GM12873 (cell line): ENCODE results near the gene UBAC2.

Experiments
- TF ChIP-seq, protein P1 (sequence below): IDR thresholded peaks from 2 replicates; pipeline ENCODE4 v1.5.1; 2012; ENCODE audit warnings: low read depth, mild to moderate bottlenecking, moderate library complexity, low read length, control low read depth; ENCODE audit not compliant: insufficient read depth; ENCODE audit errors: missing control alignments

UBAC2 gene

GRCh38 chr13:99355267-99356011, 154.8 kb downstream of the UBAC2 start:
- TF ChIP-seq, protein P1, sequence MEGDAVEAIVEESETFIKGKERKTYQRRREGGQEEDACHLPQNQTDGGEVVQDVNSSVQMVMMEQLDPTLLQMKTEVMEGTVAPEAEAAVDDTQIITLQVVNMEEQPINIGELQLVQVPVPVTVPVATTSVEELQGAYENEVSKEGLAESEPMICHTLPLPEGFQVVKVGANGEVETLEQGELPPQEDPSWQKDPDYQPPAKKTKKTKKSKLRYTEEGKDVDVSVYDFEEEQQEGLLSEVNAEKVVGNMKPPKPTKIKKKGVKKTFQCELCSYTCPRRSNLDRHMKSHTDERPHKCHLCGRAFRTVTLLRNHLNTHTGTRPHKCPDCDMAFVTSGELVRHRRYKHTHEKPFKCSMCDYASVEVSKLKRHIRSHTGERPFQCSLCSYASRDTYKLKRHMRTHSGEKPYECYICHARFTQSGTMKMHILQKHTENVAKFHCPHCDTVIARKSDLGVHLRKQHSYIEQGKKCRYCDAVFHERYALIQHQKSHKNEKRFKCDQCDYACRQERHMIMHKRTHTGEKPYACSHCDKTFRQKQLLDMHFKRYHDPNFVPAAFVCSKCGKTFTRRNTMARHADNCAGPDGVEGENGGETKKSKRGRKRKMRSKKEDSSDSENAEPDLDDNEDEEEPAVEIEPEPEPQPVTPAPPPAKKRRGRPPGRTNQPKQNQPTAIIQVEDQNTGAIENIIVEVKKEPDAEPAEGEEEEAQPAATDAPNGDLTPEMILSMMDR: no peak

- TF ChIP-seq, protein P1: no peak
Measured at GRCh38 chr13:99356012-99356261, 155.3 kb downstream of the UBAC2 start.

GRCh38 chr13:99356262-99357091, 155.8 kb downstream of the UBAC2 start:
- TF ChIP-seq, protein P1: no peak

DNA sequence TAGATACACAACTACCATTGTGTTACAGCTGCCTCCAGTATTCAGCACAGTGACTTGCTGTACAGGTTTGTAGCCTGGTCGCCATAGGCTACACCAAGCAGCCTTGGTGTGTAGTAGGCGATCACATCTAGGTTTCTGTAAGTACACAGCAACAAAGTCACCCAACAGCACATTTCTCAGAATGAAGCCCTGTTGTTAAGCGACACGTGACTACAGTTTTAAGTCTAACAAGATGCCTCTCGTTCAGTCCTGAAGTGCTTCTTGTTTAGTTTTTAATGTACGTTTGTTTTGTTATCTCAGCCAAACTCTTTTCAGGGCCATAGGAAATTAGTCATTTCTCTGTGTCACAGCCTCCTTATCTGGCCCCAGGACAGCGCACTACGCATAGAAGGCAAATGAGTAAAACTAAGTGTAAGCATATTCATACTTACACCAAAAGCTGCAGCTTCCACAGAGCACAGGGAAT, 156.5 kb downstream of the UBAC2 start:
- TF ChIP-seq, protein P1: no peak

- TF ChIP-seq, protein P1: no peak
Measured at GRCh38 chr13:99357941-99358340, 157.3 kb downstream of the UBAC2 start.

GRCh38 chr13:99359528-99359927, 158.9 kb downstream of the UBAC2 start:
- TF ChIP-seq, protein P1: peak; percentile 20

DNA sequence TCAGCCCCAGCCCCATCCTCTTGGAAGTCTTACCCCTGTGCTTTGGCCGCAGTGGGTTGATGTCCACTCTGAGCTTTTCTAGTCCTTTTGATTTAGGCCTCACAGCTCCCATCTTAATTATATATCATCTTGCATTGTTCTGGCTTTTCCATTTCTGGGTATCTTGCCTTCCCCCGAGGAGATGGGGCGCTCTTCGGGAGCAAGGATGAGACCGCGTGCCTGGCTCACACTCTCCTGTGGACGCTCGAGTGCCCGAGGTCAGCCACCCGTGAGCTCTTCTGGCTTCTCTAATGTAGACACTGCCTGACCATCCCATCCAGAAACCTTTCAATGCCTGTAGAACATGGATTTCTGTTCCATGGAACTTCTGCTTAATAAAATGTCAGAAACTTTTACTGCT, 160.0 kb downstream of the UBAC2 start:
- TF ChIP-seq, protein P1: no peak
